ENCODE data around the gene ABHD16A. TPM values are rescaled to one million over a fixed set of nuclear protein-coding genes. Genes with fewer than 3 reads are reported as not detected.

Gene ABHD16A
- total RNA-seq, 2 experiments from 2014 or later: 28.6 to 32.7 TPM

DNA sequence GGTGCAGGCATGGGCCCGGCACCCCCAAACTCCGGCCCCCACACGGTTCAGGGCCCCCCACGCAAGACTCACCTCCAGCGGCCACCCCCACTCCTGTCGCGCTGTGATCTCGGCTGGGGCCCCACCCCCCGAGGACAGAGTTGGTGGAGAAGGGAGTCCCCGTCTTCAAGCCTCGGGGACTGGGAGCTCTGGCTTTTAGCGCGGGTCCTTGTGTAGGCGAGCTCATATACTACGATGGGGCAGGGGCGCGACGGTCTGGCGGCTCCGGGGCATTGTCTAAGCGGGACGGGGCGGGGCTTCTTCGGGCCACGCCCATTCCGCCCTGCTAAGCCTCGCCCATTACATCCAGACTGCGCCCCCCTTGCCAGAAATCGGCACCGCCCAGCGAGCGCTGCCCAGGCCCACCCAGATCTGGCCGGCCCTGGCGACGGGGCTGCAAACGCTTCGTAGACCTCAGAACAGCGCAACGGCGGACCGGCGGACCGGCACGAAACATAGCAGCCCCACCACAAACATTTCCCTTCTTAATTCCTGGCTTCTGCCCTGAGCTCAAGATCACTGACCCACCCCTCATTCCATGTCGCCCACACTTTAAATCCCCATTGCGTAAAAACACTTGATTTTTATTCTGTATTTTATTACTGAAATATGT lies 27.0 kb upstream of the ABHD16A start:
- no peaks in the 10 kb centered on the region for H3K9me3 ChIP-seq (ENCODE audit: low read length)
- peaks cover 57% of the 10 kb centered on the region for H3K4me1 ChIP-seq (ENCODE audit: insufficient read depth, low read length, poor library complexity, severe bottlenecking)
- peak overlapping the region; percentile 2 for H3K27ac ChIP-seq (ENCODE audit: low read depth, low read length, poor library complexity, severe bottlenecking)
- no peak overlapping the region for H2AFZ ChIP-seq (ENCODE audit: low read length)
- ChIA-PET POLR2A (interaction anchor here (0.5 to 2.2 kb wide), 4 partner anchors 10 to 168 kb away, joined by 3 to 19 read pairs (median 3); partner anchors contain the start of gene MSH5), CTCF (ENCODE audit: unreplicated experiment) (interaction anchor here (1.8 kb wide), 1 partner anchor 9 kb away, joined by 5 read pairs; no protein-coding TSS in a partner anchor)
- BruUV-seq (replicated peaks): no TSS peak
- peak overlapping the region; percentile 66 for H3K4me3 ChIP-seq (ENCODE audit: low read depth, low read length, poor library complexity, severe bottlenecking)
- H3K9me2 ChIP-seq (ENCODE audit: insufficient read depth, low read length): no peaks in the 10 kb centered on the region
- peaks cover 67% of the 10 kb centered on the region for H3K36me3 ChIP-seq (ENCODE audit: insufficient read depth, low read length)
- peak; percentile 82 for DNase-seq (ENCODE audit: low spot score)
- H3K79me2 ChIP-seq (ENCODE audit: insufficient read depth, low read depth, low read length): peaks cover 15% of the 10 kb centered on the region; the same call in 1 of the 2 replicates
- H3K4me2 ChIP-seq (ENCODE audit: low read length): peak overlapping the region; percentile 83
- intact Hi-C loops (cut with micrococcal nuclease; ENCODE audit: unreplicated experiment): loop anchor here (1.0 kb wide), 3 partner anchors 8 to 100 kb away; no protein-coding TSS in a partner anchor
- H4K20me1 ChIP-seq (ENCODE audit: insufficient read depth, low read length): 0 out of 2 replicates have a peak, but pooled peaks cover 8% of the 10 kb centered on the region
- TF ChIP-seq EZH2phosphoT487 (IDR thresholded peaks at IDR 0.05; ENCODE audit: borderline replicate concordance, low read depth, low read length): no peak
- TF ChIP-seq, protein P1, sequence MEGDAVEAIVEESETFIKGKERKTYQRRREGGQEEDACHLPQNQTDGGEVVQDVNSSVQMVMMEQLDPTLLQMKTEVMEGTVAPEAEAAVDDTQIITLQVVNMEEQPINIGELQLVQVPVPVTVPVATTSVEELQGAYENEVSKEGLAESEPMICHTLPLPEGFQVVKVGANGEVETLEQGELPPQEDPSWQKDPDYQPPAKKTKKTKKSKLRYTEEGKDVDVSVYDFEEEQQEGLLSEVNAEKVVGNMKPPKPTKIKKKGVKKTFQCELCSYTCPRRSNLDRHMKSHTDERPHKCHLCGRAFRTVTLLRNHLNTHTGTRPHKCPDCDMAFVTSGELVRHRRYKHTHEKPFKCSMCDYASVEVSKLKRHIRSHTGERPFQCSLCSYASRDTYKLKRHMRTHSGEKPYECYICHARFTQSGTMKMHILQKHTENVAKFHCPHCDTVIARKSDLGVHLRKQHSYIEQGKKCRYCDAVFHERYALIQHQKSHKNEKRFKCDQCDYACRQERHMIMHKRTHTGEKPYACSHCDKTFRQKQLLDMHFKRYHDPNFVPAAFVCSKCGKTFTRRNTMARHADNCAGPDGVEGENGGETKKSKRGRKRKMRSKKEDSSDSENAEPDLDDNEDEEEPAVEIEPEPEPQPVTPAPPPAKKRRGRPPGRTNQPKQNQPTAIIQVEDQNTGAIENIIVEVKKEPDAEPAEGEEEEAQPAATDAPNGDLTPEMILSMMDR (conservative IDR thresholded peaks at IDR 0.05; ENCODE audit: low read length): 0 out of 2 replicates have a peak, but pooled peaks have one; percentile 29

DNA sequence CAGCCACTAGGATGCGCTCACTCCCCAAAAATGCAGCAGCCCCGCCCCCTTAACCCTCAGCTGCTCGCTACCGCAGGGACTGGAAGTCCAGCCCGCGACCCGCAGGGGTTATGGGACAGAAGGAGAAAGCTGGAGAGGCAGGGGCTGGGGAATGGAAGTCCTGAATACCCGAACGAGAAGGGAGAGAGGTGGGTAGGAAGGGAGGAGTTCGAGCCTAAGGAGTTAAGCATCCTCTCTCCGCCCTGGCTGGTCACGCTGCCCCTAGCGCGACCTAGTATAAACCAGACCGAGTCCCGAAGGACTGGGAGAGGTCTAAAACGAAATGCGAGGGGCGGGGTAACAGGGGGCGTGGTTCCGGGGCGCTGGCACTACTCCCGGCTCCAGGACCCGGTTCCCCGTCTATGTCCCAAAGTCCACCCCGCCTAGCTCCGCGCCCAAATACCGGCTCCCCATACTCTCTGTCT lies 26.4 kb upstream of the ABHD16A start:
- Histone ChIP-seq H3K9me2 (ENCODE audit: insufficient read depth, low read length) (no peaks in the 10 kb centered on the region), H3K4me3 (ENCODE audit: low read depth, low read length, poor library complexity, severe bottlenecking) (peak overlapping the region; percentile 66), H3K79me2 (ENCODE audit: insufficient read depth, low read depth, low read length) (peaks cover 10% of the 10 kb centered on the region; the same call in 1 of the 2 replicates), H2AFZ (ENCODE audit: low read length) (no peak overlapping the region), H3K4me2 (ENCODE audit: low read length) (peak overlapping the region; percentile 83), H3K27ac (ENCODE audit: low read depth, low read length, poor library complexity, severe bottlenecking) (peak overlapping the region; percentile 2), H4K20me1 (ENCODE audit: insufficient read depth, low read length) (0 out of 2 replicates have a peak, but pooled peaks cover 8% of the 10 kb centered on the region), H3K9me3 (ENCODE audit: low read length) (no peaks in the 10 kb centered on the region), H3K4me1 (ENCODE audit: insufficient read depth, low read length, poor library complexity, severe bottlenecking) (peaks cover 54% of the 10 kb centered on the region), H3K36me3 (ENCODE audit: insufficient read depth, low read length) (peaks cover 67% of the 10 kb centered on the region)
- BruUV-seq (replicated peaks): no TSS peak
- POLR2A ChIA-PET: interaction anchor here (1.1 to 2.2 kb wide), 2 partner anchors 10 to 101 kb away, joined by 3 to 19 read pairs; partner anchors contain the start of gene MSH5
- TF ChIP-seq, protein P1 (conservative IDR thresholded peaks at IDR 0.05; ENCODE audit: low read length): 0 out of 2 replicates have a peak, but pooled peaks have one; percentile 25
- TF ChIP-seq EZH2phosphoT487 (IDR thresholded peaks at IDR 0.05; ENCODE audit: borderline replicate concordance, low read depth, low read length): no peak
- CTCF ChIA-PET (ENCODE audit: unreplicated experiment): interaction anchor here (1.8 kb wide), 1 partner anchor 9 kb away, joined by 5 read pairs; no protein-coding TSS in a partner anchor
- DNase-seq (ENCODE audit: low spot score): peak; percentile 85
- intact Hi-C loops (cut with micrococcal nuclease; ENCODE audit: unreplicated experiment): loop anchor here (1.0 kb wide), 3 partner anchors 9 to 101 kb away; no protein-coding TSS in a partner anchor

All from OCI-LY7 (cell line).